Thoracic aorta (tissue), 2 donors: Measurements from ENCODE around the gene LRRC31. TPM values are rescaled to one million over a fixed set of nuclear protein-coding genes. Genes with fewer than 3 reads are reported as not detected.

ENCODE experiments used
- ATAC-seq: fragments of 150-250 bp; one replicate; pipeline ENCODE4 v1.8.0; 2017; ENCODE audit warnings: low read depth; ENCODE audit not compliant: insufficient number of reproducible peaks, low FRiP score
- DNase-seq: peaks from one replicate; pipeline ENCODE4 v3.0.0-alpha.2; 2020; ENCODE audit warnings: low spot score
- H3K27ac ChIP-seq, 2 donors: fragments of 200-600 bp; sonication (generic); 1 replicate in 1 of 2; 2 replicates in 1 of 2; pipeline ENCODE4 v1.5.1; 2016; ENCODE audit warnings: mild to moderate bottlenecking in 2 of 2, moderate library complexity in 2 of 2
- H3K27me3 ChIP-seq: fragments of 200-600 bp; sonication (generic); replicated peaks from 2 replicates; pipeline ENCODE4 v1.6.0; 2016; ENCODE audit warnings: mild to moderate bottlenecking; ENCODE audit not compliant: insufficient read depth
- H3K36me3 ChIP-seq: fragments of 200-600 bp; sonication (generic); one replicate; pipeline ENCODE4 v1.5.1; 2016
- H3K4me1 ChIP-seq, 2 donors: fragments of 200-600 bp; sonication (generic); 1 replicate in 1 of 2; 2 replicates in 1 of 2; pipeline versions ENCODE4 v1.5.1 to v1.6.0; 2016; ENCODE audit warnings: low read depth in 2 of 2, mild to moderate bottlenecking in 1 of 2; ENCODE audit not compliant: control insufficient read depth in 1 of 2
- H3K4me3 ChIP-seq: fragments of 200-600 bp; sonication (generic); 2 replicates; pipeline ENCODE4 v1.5.1; 2016; ENCODE audit warnings: mild to moderate bottlenecking
- H3K9me3 ChIP-seq: fragments of 200-600 bp; sonication (generic); 2 replicates; pipeline ENCODE4 v1.5.1; 2016
- total RNA-seq, 2 donors: library from RNA; depleted of rRNA; stranded (reverse); fragments of >200 nt; gene quantifications; one replicate each; pipeline versions ENCODE4 v1.1.0 to v1.2.3, GENCODE V29; 2016
- TF ChIP-seq, protein P1 (sequence below): fragments of 200-600 bp; sonication (generic); IDR thresholded peaks from one replicate; pipeline ENCODE4 v1.5.1; 2019; ENCODE audit warnings: antibody characterized with exemption

LRRC31 gene
- total RNA-seq, 2 donors from 2014 or later = not detected

DNA sequence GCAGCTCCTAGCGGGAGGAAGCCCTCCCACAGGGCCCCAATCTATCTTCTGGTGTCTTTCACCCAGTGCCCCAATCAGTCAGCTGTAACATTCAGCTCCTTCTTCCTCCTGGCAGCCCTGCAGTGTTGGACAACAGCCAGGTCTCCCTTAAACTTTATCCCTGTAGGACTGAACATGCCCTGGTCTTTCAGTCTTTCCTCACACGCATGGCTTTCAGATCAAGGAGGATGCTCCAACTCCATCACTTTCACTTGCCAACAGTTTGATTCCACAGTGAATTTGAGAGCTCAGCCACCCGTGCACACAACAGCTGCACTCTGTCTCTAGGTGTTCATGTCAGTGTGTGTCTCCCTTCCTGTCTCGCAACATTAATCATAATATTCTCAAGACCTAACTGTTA, 28.6 kb downstream of the LRRC31 start:
- H3K27ac ChIP-seq = no peak overlapping the region
- H3K36me3 ChIP-seq = no peaks in the 10 kb centered on the region
- H3K9me3 ChIP-seq = no peaks in the 10 kb centered on the region
- no peaks in the 10 kb centered on the region for H3K4me1 ChIP-seq
- no peak overlapping the region for H3K4me3 ChIP-seq
- TF ChIP-seq, protein P1, sequence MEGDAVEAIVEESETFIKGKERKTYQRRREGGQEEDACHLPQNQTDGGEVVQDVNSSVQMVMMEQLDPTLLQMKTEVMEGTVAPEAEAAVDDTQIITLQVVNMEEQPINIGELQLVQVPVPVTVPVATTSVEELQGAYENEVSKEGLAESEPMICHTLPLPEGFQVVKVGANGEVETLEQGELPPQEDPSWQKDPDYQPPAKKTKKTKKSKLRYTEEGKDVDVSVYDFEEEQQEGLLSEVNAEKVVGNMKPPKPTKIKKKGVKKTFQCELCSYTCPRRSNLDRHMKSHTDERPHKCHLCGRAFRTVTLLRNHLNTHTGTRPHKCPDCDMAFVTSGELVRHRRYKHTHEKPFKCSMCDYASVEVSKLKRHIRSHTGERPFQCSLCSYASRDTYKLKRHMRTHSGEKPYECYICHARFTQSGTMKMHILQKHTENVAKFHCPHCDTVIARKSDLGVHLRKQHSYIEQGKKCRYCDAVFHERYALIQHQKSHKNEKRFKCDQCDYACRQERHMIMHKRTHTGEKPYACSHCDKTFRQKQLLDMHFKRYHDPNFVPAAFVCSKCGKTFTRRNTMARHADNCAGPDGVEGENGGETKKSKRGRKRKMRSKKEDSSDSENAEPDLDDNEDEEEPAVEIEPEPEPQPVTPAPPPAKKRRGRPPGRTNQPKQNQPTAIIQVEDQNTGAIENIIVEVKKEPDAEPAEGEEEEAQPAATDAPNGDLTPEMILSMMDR = no peak
- H3K27me3 ChIP-seq = no peaks in the 10 kb centered on the region
- DNase-seq (no peak), ATAC-seq (no peak)

DNA sequence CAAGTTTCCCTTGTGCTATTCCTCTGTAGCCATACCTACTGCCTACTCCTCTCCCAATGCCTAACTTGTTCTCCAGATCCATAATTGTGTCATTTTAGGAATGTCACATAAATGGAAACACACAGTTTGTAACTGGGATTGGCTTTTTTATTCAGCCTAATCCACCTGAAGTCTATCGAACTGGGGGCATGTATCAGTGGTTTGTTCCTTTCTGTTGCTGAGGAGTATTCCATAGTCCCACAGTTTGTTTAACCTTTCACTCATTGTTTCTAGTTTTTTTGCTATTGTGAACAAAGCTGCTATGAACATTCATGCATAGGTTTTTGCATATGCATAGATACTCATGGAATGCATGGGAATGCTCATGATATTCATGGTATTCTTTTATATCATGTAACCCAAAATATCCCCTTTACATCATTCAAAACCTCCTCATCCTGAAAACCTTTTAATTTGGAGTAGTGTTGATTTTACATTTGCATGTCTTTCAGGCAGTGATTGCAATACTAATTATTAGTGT, 31.2 kb downstream of the LRRC31 start:
- Histone ChIP-seq H3K4me1 (no peaks in the 10 kb centered on the region), H3K4me3 (no peak overlapping the region), H3K27ac (no peak overlapping the region), H3K36me3 (no peaks in the 10 kb centered on the region), H3K9me3 (no peaks in the 10 kb centered on the region), H3K27me3 (no peaks in the 10 kb centered on the region)
- ATAC-seq (no peak), DNase-seq (no peak)
- TF ChIP-seq, protein P1 = no peak

DNA sequence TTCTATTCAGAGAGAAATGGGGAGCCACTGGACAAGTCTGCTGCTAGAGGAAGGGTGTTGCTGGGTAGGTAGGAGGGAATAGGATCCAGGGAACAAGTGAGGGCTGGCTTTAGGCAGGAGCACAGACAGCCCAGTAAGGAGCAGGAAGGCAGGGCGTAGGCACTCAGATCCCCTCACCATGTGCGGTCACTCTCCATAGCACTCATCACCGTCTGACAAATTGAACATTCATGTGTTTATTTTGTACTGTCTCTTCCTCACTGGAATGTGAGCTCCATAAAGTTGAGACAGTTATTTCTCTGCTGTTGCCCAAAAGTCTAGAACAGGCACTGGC, 32.8 kb downstream of the LRRC31 start:
- Histone ChIP-seq H3K4me1 (no peaks in the 10 kb centered on the region), H3K27ac (no peak overlapping the region), H3K9me3 (no peaks in the 10 kb centered on the region), H3K4me3 (no peak overlapping the region), H3K36me3 (no peaks in the 10 kb centered on the region), H3K27me3 (no peaks in the 10 kb centered on the region)
- ATAC-seq (no peak), DNase-seq (no peak)
- TF ChIP-seq, protein P1 = no peak

DNA sequence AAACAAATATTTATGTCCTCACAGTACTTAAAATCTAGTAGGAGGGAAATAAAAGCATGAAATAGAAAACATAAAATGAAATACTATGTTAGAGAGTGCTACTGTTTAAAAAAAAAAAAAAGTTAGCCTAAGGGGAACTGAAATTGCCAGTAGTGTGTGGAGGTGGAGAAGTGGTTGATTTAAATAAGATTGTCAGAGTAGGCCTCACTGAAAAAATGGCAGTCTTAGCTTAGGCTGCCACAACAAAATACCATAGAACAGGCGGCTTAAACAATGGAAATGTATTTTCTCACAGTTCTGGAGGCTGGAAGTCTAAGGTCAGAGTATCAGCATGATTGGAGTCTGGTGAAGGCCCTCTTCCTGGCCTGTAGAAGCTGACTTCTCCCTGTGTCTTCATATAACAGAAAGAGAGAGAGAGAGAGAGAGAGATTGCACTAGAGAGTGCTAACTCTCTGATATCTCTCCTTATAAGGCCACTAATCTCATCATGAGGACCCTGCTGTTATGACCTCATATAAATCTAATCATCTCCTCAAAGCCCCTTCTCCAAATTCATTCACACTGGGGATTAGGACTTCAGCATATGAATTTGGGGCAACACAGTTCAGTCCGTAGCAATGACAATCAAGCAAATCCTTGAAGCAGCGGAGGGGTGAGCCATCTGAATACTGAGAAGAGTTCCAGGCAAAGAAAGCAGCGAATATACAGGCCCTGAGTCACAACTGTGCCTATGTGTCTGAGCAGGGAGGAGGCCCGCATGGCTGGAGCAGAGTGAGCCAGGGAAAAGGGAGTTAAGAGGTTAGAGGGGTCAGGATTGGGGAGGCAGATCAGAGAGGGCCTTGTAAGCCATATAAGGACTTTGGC, 33.4 kb downstream of the LRRC31 start:
- Histone ChIP-seq H3K9me3 (no peaks in the 10 kb centered on the region), H3K27ac (no peak overlapping the region), H3K36me3 (no peaks in the 10 kb centered on the region), H3K4me1 (no peaks in the 10 kb centered on the region), H3K4me3 (no peak overlapping the region), H3K27me3 (no peaks in the 10 kb centered on the region)
- DNase-seq (no peak), ATAC-seq (no peak)
- TF ChIP-seq, protein P1 = no peak

DNA sequence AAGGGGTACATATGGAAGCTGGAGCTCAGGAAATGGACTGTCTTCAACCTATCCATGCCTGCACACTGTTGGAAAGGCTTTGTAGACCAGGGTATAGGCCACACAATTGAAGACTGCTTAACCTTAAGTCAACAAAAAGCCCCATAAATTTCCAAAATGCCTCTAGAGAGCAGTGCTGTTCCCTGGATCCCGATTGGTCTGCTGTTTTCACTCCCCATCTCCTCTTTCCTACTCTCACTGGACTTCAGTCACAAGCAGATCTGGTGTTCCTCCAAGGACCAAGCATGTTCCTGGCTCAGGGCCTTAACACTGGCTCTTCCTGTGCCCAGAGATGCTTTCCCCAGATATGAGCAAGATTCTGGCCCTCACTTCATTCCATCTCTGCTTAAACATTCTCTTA, 34.2 kb downstream of the LRRC31 start:
- Histone ChIP-seq H3K4me1 (no peaks in the 10 kb centered on the region), H3K27me3 (no peaks in the 10 kb centered on the region), H3K4me3 (no peak overlapping the region), H3K9me3 (no peaks in the 10 kb centered on the region), H3K36me3 (no peaks in the 10 kb centered on the region), H3K27ac (no peak overlapping the region)
- DNase-seq = no peak
- TF ChIP-seq, protein P1 = no peak
- no peak for ATAC-seq
